ENCODE data around the gene SCEL. TPM values are rescaled to one million over a fixed set of nuclear protein-coding genes. Genes with fewer than 3 reads are reported as not detected.

The SCEL gene
- total and polyA plus RNA-seq, 2 donors from 2014 or later = 0.22 to 3.3 TPM

- no peak overlapping the region for H3K9ac ChIP-seq (ENCODE audit: low read length in 3 of 3)
- H3K36me3 ChIP-seq (ENCODE audit: control insufficient read depth in 2 of 3, insufficient read depth in 3 of 3, low read length in 3 of 3) = no peaks in the 10 kb centered on the region
- TF ChIP-seq CTCF (IDR thresholded peaks at IDR 0.05; ENCODE audit: borderline replicate concordance, extremely low read depth, insufficient read depth) = no peak
- H3K27ac ChIP-seq (ENCODE audit: low read depth in 2 of 2, low read length in 2 of 2) = no peak overlapping the region
- intact Hi-C loops (cut with DNase I) = no loop called here
- DNase-seq = no peak
- peaks cover 2% of the 10 kb centered on the region for H3K27me3 ChIP-seq (ENCODE audit: control insufficient read depth, insufficient read depth, low read length)
- no peaks in the 10 kb centered on the region for H3K9me3 ChIP-seq (ENCODE audit: control insufficient read depth in 2 of 3, insufficient read depth in 1 of 3, low read length in 3 of 3)
- FAIRE-seq = no peak
- peaks cover 0 to 7% (median 0%) of the 10 kb centered on the region in 3 donors for H3K4me1 ChIP-seq (ENCODE audit: control insufficient read depth in 2 of 3, insufficient read depth in 2 of 3, low read depth in 1 of 3, low read length in 3 of 3)
- no peak overlapping the region for H3K4me3 ChIP-seq (ENCODE audit: low read length in 3 of 3)
Measured at GRCh38 chr13:77692746-77693448, 157.4 kb downstream of the SCEL start.

GRCh38 chr13:77693449-77693940 lies 158.0 kb downstream of the SCEL start:
- Histone ChIP-seq H3K36me3 (ENCODE audit: control insufficient read depth in 2 of 3, insufficient read depth in 3 of 3, low read length in 3 of 3) (no peaks in the 10 kb centered on the region), H3K9me3 (ENCODE audit: control insufficient read depth in 2 of 3, insufficient read depth in 1 of 3, low read length in 3 of 3) (no peaks in the 10 kb centered on the region), H3K9ac (ENCODE audit: low read length in 3 of 3) (no peak overlapping the region), H3K27ac (ENCODE audit: low read depth in 2 of 2, low read length in 2 of 2) (no peak overlapping the region), H3K4me3 (ENCODE audit: low read length in 3 of 3) (no peak overlapping the region), H3K27me3 (ENCODE audit: control insufficient read depth, insufficient read depth, low read length) (peaks cover 2% of the 10 kb centered on the region), H3K4me1 (ENCODE audit: control insufficient read depth in 2 of 3, insufficient read depth in 2 of 3, low read depth in 1 of 3, low read length in 3 of 3) (peaks cover 0 to 7% (median 0%) of the 10 kb centered on the region in 3 donors)
- no peak for TF ChIP-seq CTCF (IDR thresholded peaks at IDR 0.05; ENCODE audit: borderline replicate concordance, extremely low read depth, insufficient read depth)
- FAIRE-seq (no peak), DNase-seq (no peak)
- intact Hi-C loops (cut with DNase I) = no loop called here

Other genes with a start within 250 kb of the SCEL start
- 96.4 TPM for gene MYCBP2, start 208.6 kb upstream of the SCEL start, total RNA-seq
- gene MYCBP2, start 208.6 kb upstream of the SCEL start, polyA plus RNA-seq (ENCODE audit: insufficient read depth, low read depth, low replicate concordance) = 14.5 TPM
- gene SLAIN1, start 162.0 kb downstream of the SCEL start, total RNA-seq = 12.4 TPM
- 6.0 TPM for gene SLAIN1, start 162.0 kb downstream of the SCEL start, polyA plus RNA-seq (ENCODE audit: insufficient read depth, low read depth, low replicate concordance)

Data from kidney (tissue), 14 donors.